ENCODE data around the gene LRAT. TPM values are rescaled to one million over a fixed set of nuclear protein-coding genes. Genes with fewer than 3 reads are reported as not detected.

Gene LRAT
- total and polyA plus RNA-seq, 4 donors: 0.13 to 0.63 (median 0.48) TPM

DNA sequence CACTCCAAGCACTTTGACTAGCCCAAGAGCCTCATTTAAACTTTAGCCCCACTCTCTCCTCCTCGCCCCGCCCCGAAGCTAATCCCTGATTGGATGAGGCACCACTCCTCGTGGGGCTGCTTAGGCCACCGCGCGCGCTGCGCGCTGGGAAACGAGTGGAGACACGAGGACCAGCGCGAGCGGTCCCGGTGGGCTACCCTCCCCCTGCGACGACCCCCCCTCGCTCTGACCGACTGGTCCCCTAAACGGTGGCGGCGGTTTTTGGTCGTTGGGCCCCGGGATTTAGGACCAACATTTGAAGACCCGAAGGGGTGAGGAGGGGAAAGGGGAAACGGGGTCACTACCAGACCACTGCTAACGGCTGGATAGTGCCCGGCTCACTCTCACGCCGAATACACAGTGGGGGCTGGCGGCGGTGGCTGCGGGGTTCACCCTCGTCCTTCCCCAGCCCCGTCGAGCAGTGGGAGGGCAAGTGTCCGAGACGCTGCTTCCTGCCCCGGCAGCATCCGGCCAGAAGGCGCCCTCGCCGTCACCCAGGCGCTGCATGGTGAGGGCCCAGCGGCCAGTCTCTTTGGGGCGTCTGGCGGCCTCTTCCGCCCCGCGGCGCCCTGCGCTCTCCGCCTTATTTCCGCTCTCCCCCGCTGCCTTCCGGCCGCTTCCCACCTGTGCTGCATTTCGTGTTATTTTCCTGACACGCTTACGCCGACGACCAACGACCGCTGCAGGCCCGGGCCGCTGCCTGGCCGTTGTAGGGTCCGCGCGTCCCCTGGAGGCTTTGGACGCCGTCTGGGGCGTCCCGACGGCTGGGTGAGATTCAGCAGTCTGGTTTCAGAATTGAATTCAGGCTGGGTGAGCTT lies 37.6 kb downstream of the LRAT start, which contains the start of gene RBM46:
Gene RBM46 (plus strand): TSS at position 147 of the 857 bp plus-strand sequence. CDS start 15,481 bp downstream, outside the sequence.
- WGBS, 2 donors: 68 to 70% methylated on average over 74 to 76 of the region's 76 CpGs
- DNase-seq: no peak
- no peak for ATAC-seq (ENCODE audit: insufficient read depth, low FRiP score)

DNA sequence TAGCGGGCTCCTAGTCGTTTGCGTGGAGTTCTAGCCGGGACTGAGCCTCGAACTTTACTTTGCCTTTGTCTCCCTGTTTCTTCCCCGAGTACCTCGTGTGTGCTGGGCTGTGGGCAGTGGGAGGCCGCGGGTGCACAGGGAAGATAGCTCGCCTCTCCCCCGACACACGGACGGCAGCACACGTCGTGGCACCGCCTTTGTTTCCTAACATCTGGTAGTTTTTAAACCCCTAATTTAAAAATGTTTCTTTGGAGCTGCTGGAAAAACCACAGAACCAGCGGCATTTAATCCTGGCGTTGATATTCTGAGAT lies 38.1 kb downstream of the LRAT start:
- H3K9ac ChIP-seq (ENCODE audit: insufficient read depth in 1 of 2, low read length in 2 of 2): no peak overlapping the region
- ATAC-seq (ENCODE audit: insufficient read depth, low FRiP score) (no peak), DNase-seq (no peak)
- no peak overlapping the region for H3K4me3 ChIP-seq
- TF ChIP-seq, protein P1, sequence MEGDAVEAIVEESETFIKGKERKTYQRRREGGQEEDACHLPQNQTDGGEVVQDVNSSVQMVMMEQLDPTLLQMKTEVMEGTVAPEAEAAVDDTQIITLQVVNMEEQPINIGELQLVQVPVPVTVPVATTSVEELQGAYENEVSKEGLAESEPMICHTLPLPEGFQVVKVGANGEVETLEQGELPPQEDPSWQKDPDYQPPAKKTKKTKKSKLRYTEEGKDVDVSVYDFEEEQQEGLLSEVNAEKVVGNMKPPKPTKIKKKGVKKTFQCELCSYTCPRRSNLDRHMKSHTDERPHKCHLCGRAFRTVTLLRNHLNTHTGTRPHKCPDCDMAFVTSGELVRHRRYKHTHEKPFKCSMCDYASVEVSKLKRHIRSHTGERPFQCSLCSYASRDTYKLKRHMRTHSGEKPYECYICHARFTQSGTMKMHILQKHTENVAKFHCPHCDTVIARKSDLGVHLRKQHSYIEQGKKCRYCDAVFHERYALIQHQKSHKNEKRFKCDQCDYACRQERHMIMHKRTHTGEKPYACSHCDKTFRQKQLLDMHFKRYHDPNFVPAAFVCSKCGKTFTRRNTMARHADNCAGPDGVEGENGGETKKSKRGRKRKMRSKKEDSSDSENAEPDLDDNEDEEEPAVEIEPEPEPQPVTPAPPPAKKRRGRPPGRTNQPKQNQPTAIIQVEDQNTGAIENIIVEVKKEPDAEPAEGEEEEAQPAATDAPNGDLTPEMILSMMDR (IDR thresholded peaks at IDR 0.05; ENCODE audit: control extremely low read depth, extremely low read depth): no peak
- no peaks in the 10 kb centered on the region for H3K36me3 ChIP-seq (ENCODE audit: control insufficient read depth in 4 of 4, insufficient read depth in 4 of 4, low read length in 4 of 4)
- no peaks in the 10 kb centered on the region for H3K9me3 ChIP-seq (ENCODE audit: control insufficient read depth in 4 of 4, insufficient read depth in 3 of 4, low read length in 3 of 4)
- 80% methylated on average over 18 of the region's 18 CpGs for WGBS, 2 donors
- H3K27ac ChIP-seq (ENCODE audit: low read depth in 1 of 2, low read length in 1 of 2): no peak overlapping the region
- H3K4me1 ChIP-seq (ENCODE audit: control insufficient read depth in 5 of 5, insufficient read depth in 5 of 5, low read length in 5 of 5): no peaks in the 10 kb centered on the region
- peaks cover 0 to 25% (median 0%) of the 10 kb centered on the region in 3 donors for H3K27me3 ChIP-seq (ENCODE audit: control insufficient read depth in 3 of 3, insufficient read depth in 3 of 3, low read length in 2 of 3)

More for the DNA sequence above, 37.6 kb downstream of the LRAT start, which contains the start of gene RBM46:
- no peak within 1 kb of the TSS for H3K27ac ChIP-seq (ENCODE audit: low read depth in 1 of 2, low read length in 1 of 2)
- no peak within 1 kb of the TSS for H3K4me3 ChIP-seq
- no peak within 1 kb of the TSS for H3K9ac ChIP-seq (ENCODE audit: insufficient read depth in 1 of 2, low read length in 2 of 2)
- no peaks in the 10 kb centered on the region for H3K36me3 ChIP-seq (ENCODE audit: control insufficient read depth in 4 of 4, insufficient read depth in 4 of 4, low read length in 4 of 4)
- no peaks in the 10 kb centered on the region for H3K4me1 ChIP-seq (ENCODE audit: control insufficient read depth in 5 of 5, insufficient read depth in 5 of 5, low read length in 5 of 5)
- peaks cover 0 to 26% (median 0%) of the 10 kb centered on the region in 3 donors for H3K27me3 ChIP-seq (ENCODE audit: control insufficient read depth in 3 of 3, insufficient read depth in 3 of 3, low read length in 2 of 3)
- TF ChIP-seq, protein P1 (IDR thresholded peaks at IDR 0.05; ENCODE audit: control extremely low read depth, extremely low read depth): no peak
- H3K9me3 ChIP-seq (ENCODE audit: control insufficient read depth in 4 of 4, insufficient read depth in 3 of 4, low read length in 3 of 4): no peaks in the 10 kb centered on the region

Small RNAs within 50 kb of the gene (small RNA-seq; reads per million reads assigned to genes)
- gene NDUFB2P1 (ENCODE audit: low replicate concordance) (not detected), gene RNU2-44P (ENCODE audit: low replicate concordance) (0.06 reads per million), gene RNU2-66P (ENCODE audit: low replicate concordance) (not detected)

Other genes with a start within 250 kb of the LRAT start
- gene PLRG1, start 193.6 kb upstream of the LRAT start, total RNA-seq: 10 to 100 TPM; 61.4 to 62.6 TPM
- gene PLRG1, start 193.6 kb upstream of the LRAT start, polyA plus RNA-seq: 10 to 100 TPM; 47.0 to 59.7 TPM
- gene FGB, start 181.0 kb upstream of the LRAT start, total RNA-seq: 1 to 10 TPM in 1 of 2 donors, under 1 TPM in 1; 0.28 to 1.8 TPM
- gene FGB, start 181.0 kb upstream of the LRAT start, polyA plus RNA-seq: under 1 TPM; 0.28 to 0.39 TPM
- 10 to 100 TPM in 1 of 2 donors, 1 to 10 TPM in 1; 1.4 to 56.1 TPM for gene FGA, start 153.3 kb upstream of the LRAT start, total RNA-seq
- 10 to 100 TPM; 13.1 to 17.3 TPM for gene FGA, start 153.3 kb upstream of the LRAT start, polyA plus RNA-seq
- 100 to 1,000 TPM in 1 of 2 donors, under 1 TPM in 1; 0.91 to 172 TPM for gene FGG, start 131.3 kb upstream of the LRAT start, total RNA-seq
- 10 to 100 TPM; 32.8 to 33.2 TPM for gene FGG, start 131.3 kb upstream of the LRAT start, polyA plus RNA-seq
- gene RBM46, start 37.3 kb downstream of the LRAT start, total RNA-seq: not detected
- gene RBM46, start 37.3 kb downstream of the LRAT start, polyA plus RNA-seq: under 1 TPM in 1 of 2 donors, not detected in 1; 0.06 TPM

Data from lung (tissue), 13 donors.